ENCODE measurements around the gene PSD2.

The PSD2 gene

GRCh38 chr5:139884734-139885133 is 89.1 kb downstream of the PSD2 start:
- no peak for DNase-seq

- no peak for DNase-seq
These were observed 89.7 kb downstream of the PSD2 start for GRCh38 chr5:139885172-139885856.

GRCh38 chr5:139885857-139886208 is 90.2 kb downstream of the PSD2 start:
- DNase-seq, result no peak

GRCh38 chr5:139886213-139886612 is 90.6 kb downstream of the PSD2 start:
- DNase-seq, result no peak

- no peak for DNase-seq
These were observed 92.8 kb downstream of the PSD2 start for GRCh38 chr5:139888370-139888769.

- no peak for DNase-seq
These were observed 93.8 kb downstream of the PSD2 start for GRCh38 chr5:139889410-139889809.

GRCh38 chr5:139893873-139894272 is 98.3 kb downstream of the PSD2 start:
- no peak for DNase-seq
